H9 (cell line): ENCODE measurements around the gene CCDC57. TPM values are rescaled to one million over a fixed set of nuclear protein-coding genes. Genes with fewer than 3 reads are reported as not detected.

ENCODE experiments used
- DNase-seq: peaks from one replicate; pipeline ENCODE4 v3.0.0-alpha.2; 2017
- H2AFZ ChIP-seq: one replicate; pipeline ENCODE4 v1.6.1; 2013; ENCODE audit warnings: mild to moderate bottlenecking, low read length, control low read depth, moderate library complexity
- H2AK5ac ChIP-seq: 2 replicates; pipeline ENCODE4 v1.6.1; 2013; ENCODE audit warnings: low read length, control low read depth, mixed read lengths; ENCODE audit not compliant: insufficient read length
- H2BK120ac ChIP-seq: one replicate; pipeline ENCODE4 v1.6.1; 2013; ENCODE audit warnings: low read depth, mild to moderate bottlenecking, low read length, control low read depth, inconsistent platforms; ENCODE audit not compliant: poor library complexity, severe bottlenecking
- H2BK12ac ChIP-seq: 2 replicates; pipeline ENCODE4 v1.6.1; 2013; ENCODE audit warnings: low read length, control low read depth, mixed read lengths, low read depth; ENCODE audit not compliant: insufficient read length
- H2BK15ac ChIP-seq: 2 replicates; pipeline ENCODE4 v1.6.1; 2013; ENCODE audit warnings: low read depth, low read length, control low read depth
- H2BK20ac ChIP-seq: one replicate; pipeline ENCODE4 v1.6.1; 2013; ENCODE audit warnings: low read depth, mild to moderate bottlenecking, low read length, control low read depth, inconsistent platforms; ENCODE audit not compliant: poor library complexity, severe bottlenecking
- H2BK5ac ChIP-seq: 2 replicates; pipeline ENCODE4 v1.6.1; 2013; ENCODE audit warnings: low read length, control low read depth, mixed read lengths; ENCODE audit not compliant: insufficient read length
- H3K14ac ChIP-seq: 2 replicates; pipeline ENCODE4 v1.6.1; 2013; ENCODE audit warnings: low read length, control low read depth; ENCODE audit not compliant: insufficient read depth
- H3K18ac ChIP-seq: 2 replicates; pipeline ENCODE4 v1.6.1; 2013; ENCODE audit warnings: low read depth, mild to moderate bottlenecking, mixed read lengths, low read length, control low read depth; ENCODE audit not compliant: insufficient read length
- H3K23ac ChIP-seq: 2 replicates; pipeline ENCODE4 v1.6.1; 2013; ENCODE audit warnings: low read length, control low read depth, mixed read lengths, low read depth; ENCODE audit not compliant: insufficient read length
- H3K23me2 ChIP-seq: 2 replicates; pipeline ENCODE4 v1.6.1; 2013; ENCODE audit warnings: low read depth, mild to moderate bottlenecking, mixed read lengths, low read length, control low read depth; ENCODE audit not compliant: insufficient read length, poor library complexity, severe bottlenecking
- H3K27ac ChIP-seq: 2 replicates; pipeline ENCODE4 v1.5.1; 2013; ENCODE audit warnings: low read length, control low read depth, mixed read lengths, low read depth; ENCODE audit not compliant: insufficient read length
- H3K27me3 ChIP-seq: 2 replicates; pipeline ENCODE4 v1.6.1; 2013; ENCODE audit warnings: low read length, control low read depth, inconsistent platforms; ENCODE audit not compliant: insufficient read depth
- H3K4ac ChIP-seq: 2 replicates; pipeline ENCODE4 v1.6.1; 2013; ENCODE audit warnings: low read depth, mild to moderate bottlenecking, control low read depth, inconsistent platforms, low read length, moderate library complexity
- H3K4me1 ChIP-seq: 2 replicates; pipeline ENCODE4 v1.6.1; 2013; ENCODE audit warnings: low read length, control low read depth, inconsistent platforms; ENCODE audit not compliant: insufficient read depth
- H3K4me2 ChIP-seq: 2 replicates; pipeline ENCODE4 v1.6.1; 2013; ENCODE audit warnings: low read length, control low read depth, mixed read lengths; ENCODE audit not compliant: insufficient read length, insufficient read depth
- H3K56ac ChIP-seq: 2 replicates; pipeline ENCODE4 v1.6.1; 2013; ENCODE audit warnings: low read depth, mild to moderate bottlenecking, mixed read lengths, low read length, control low read depth; ENCODE audit not compliant: insufficient read length
- H3K79me1 ChIP-seq: 2 replicates; pipeline ENCODE4 v1.6.1; 2013; ENCODE audit warnings: low read depth, mild to moderate bottlenecking, moderate library complexity, low read length, control low read depth, inconsistent platforms; ENCODE audit not compliant: insufficient read depth, poor library complexity, severe bottlenecking
- H3K79me2 ChIP-seq: 2 replicates; pipeline ENCODE4 v1.6.1; 2013; ENCODE audit warnings: low read length, control low read depth, inconsistent platforms; ENCODE audit not compliant: insufficient read depth
- H3K9ac ChIP-seq: 2 replicates; pipeline ENCODE4 v1.6.1; 2013; ENCODE audit warnings: low read length, control low read depth, mixed read lengths; ENCODE audit not compliant: insufficient read length; ENCODE audit errors: extremely low read depth
- H3K9me3 ChIP-seq: one replicate; pipeline ENCODE4 v1.6.1; 2013; ENCODE audit warnings: low read depth, low read length, inconsistent platforms; ENCODE audit not compliant: control insufficient read depth
- H3T11ph ChIP-seq: one replicate; pipeline ENCODE4 v1.6.1; 2013; ENCODE audit warnings: mild to moderate bottlenecking, low read length, control low read depth, inconsistent platforms
- H4K20me1 ChIP-seq: one replicate; pipeline ENCODE4 v1.6.1; 2013; ENCODE audit not compliant: control insufficient read depth, insufficient read length, insufficient read depth
- H4K5ac ChIP-seq: 2 replicates; pipeline ENCODE4 v1.6.1; 2013; ENCODE audit warnings: low read depth, mild to moderate bottlenecking, mixed read lengths, low read length, control low read depth; ENCODE audit not compliant: insufficient read length
- H4K8ac ChIP-seq: replicated peaks from 2 replicates; pipeline ENCODE4 v1.6.1; 2013; ENCODE audit warnings: low read length, control low read depth, mixed read lengths, low read depth; ENCODE audit not compliant: insufficient read length
- H4K91ac ChIP-seq: 2 replicates; pipeline ENCODE4 v1.6.1; 2013; ENCODE audit warnings: low read depth, mild to moderate bottlenecking, moderate library complexity, mixed read lengths, low read length, control low read depth; ENCODE audit not compliant: insufficient read length
- H3K27ac Mint-ChIP-seq, 3 experiments: 2 replicates in 2 of 3; 3 replicates in 1 of 3; pipeline ENCODE4 v1.8.0; 2020 to 2021; ENCODE audit warnings: mixed read lengths in 3 of 3, mild to moderate bottlenecking in 1 of 3, moderate library complexity in 1 of 3
- H3K27me3 Mint-ChIP-seq: 2 replicates; pipeline ENCODE4 v1.8.0; 2021; ENCODE audit warnings: low read depth, mild to moderate bottlenecking, moderate library complexity, mixed read lengths
- H3K36me3 Mint-ChIP-seq, 3 experiments: 2 replicates in 2 of 3; 3 replicates in 1 of 3; pipeline ENCODE4 v1.8.0; 2020 to 2021; ENCODE audit warnings: low read depth in 3 of 3, mixed read lengths in 3 of 3; ENCODE audit not compliant: insufficient read depth in 1 of 3
- H3K4me1 Mint-ChIP-seq, 2 experiments: 2 replicates each; pipeline ENCODE4 v1.8.0; 2020; ENCODE audit warnings: mixed read lengths in 2 of 2
- H3K4me3 Mint-ChIP-seq, 2 experiments: 2 replicates in 1 of 2; 3 replicates in 1 of 2; pipeline ENCODE4 v1.8.0; 2020 to 2021; ENCODE audit warnings: mild to moderate bottlenecking in 2 of 2, mixed read lengths in 2 of 2, moderate library complexity in 1 of 2
- H3K9me3 Mint-ChIP-seq, 2 experiments: 2 replicates in 1 of 2; 3 replicates in 1 of 2; pipeline ENCODE4 v1.8.0; 2020; ENCODE audit warnings: mild to moderate bottlenecking in 2 of 2, mixed read lengths in 2 of 2, moderate library complexity in 1 of 2
- WGBS: extraction: QIAGEN DNeasy Blood & Tissue Kit; methylation state at CpG from one replicate; pipeline ENCODE4 v1.1.7; 2013; ENCODE audit warnings: missing lambda C conversion rate, low lambda C conversion rate, mixed read lengths; ENCODE audit not compliant: insufficient read length; ENCODE audit errors: extremely low coverage; 5-methylcytosine and 5-hydroxymethylcytosine counted together
- total RNA-seq: library from RNA; stranded (reverse); gene quantifications from 2 replicates; pipeline ENCODE4 v1.2.1, GENCODE V29; 2021
- TF ChIP-seq, protein P1 (sequence below): fragments of 200-600 bp; sonication (generic); conservative IDR thresholded peaks from 3 replicates; pipeline ENCODE4 v1.8.0; 2021; ENCODE audit warnings: antibody characterized with exemption, mild to moderate bottlenecking

CCDC57 gene
- total RNA-seq, 1 experiment from 2014 or later = 11.0 TPM

DNA sequence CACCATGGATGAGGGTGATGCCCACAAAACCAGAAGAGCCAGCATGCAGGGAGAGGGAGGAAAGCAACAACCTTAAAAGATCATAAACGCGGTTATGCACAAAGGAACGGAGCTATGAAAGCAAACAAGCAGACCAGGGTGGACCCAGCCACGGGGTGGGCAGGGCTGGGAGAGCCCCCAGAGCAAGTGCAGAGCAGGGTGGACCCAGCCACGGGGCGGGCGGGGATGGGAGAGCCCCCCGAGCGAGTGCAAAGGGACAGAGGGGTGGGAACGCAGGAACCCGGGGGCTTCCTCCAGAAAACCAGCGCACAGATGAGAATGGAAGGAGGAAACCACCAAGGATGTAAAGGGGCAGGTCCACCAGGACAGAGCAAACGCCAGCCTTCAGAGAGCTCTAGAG lies 33.2 kb downstream of the CCDC57 start:
- Histone ChIP-seq H4K91ac (no peak overlapping the region), H4K8ac (no peak overlapping the region), H3K18ac (no peak overlapping the region), H3T11ph (no peak overlapping the region), H2BK20ac (no peak overlapping the region), H2BK120ac (no peak overlapping the region), H4K5ac (no peak overlapping the region), H3K79me2 (no peaks in the 10 kb centered on the region), H3K56ac (no peak overlapping the region), H3K27me3 (peaks cover 43% of the 10 kb centered on the region), H3K79me1 (no peaks in the 10 kb centered on the region), H2BK12ac (no peak overlapping the region), H2AFZ (no peak overlapping the region), H2BK15ac (no peak overlapping the region), H2AK5ac (no peak overlapping the region), H3K4ac (no peak overlapping the region), H3K4me2 (no peak overlapping the region), H3K9ac (no peak overlapping the region), H3K23ac (no peak overlapping the region), H3K9me3 (no peaks in the 10 kb centered on the region), H3K14ac (no peak overlapping the region), H2BK5ac (no peak overlapping the region), H3K27ac (no peak overlapping the region), H4K20me1 (no peaks in the 10 kb centered on the region), H3K4me1 (no peaks in the 10 kb centered on the region), H3K23me2 (no peaks in the 10 kb centered on the region)
- Mint-ChIP-seq H3K4me3 (no peak overlapping the region), H3K4me1 (peaks cover 15 to 18% of the 10 kb centered on the region in 2 experiments), H3K27ac (no peak overlapping the region), H3K27me3 (peaks cover 93% of the 10 kb centered on the region), H3K9me3 (no peaks in the 10 kb centered on the region; a peak in 1 of 5 replicates), H3K36me3 (peaks cover 6 to 13% (median 12%) of the 10 kb centered on the region in 3 experiments)
- WGBS = no CpG with 5 or more reads among the region's 13 CpGs
- DNase-seq = no peak
- TF ChIP-seq, protein P1, sequence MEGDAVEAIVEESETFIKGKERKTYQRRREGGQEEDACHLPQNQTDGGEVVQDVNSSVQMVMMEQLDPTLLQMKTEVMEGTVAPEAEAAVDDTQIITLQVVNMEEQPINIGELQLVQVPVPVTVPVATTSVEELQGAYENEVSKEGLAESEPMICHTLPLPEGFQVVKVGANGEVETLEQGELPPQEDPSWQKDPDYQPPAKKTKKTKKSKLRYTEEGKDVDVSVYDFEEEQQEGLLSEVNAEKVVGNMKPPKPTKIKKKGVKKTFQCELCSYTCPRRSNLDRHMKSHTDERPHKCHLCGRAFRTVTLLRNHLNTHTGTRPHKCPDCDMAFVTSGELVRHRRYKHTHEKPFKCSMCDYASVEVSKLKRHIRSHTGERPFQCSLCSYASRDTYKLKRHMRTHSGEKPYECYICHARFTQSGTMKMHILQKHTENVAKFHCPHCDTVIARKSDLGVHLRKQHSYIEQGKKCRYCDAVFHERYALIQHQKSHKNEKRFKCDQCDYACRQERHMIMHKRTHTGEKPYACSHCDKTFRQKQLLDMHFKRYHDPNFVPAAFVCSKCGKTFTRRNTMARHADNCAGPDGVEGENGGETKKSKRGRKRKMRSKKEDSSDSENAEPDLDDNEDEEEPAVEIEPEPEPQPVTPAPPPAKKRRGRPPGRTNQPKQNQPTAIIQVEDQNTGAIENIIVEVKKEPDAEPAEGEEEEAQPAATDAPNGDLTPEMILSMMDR = no peak
